Measurements from ENCODE around the gene LIMS3.
"Not testable (repeated sequence)": the region's sequence is repeated elsewhere in the genome, so short reads cannot be mapped to it uniquely, and the experiment has no call there.

Gene LIMS3

GRCh38 chr2:109927803-109928202 lies 29.3 kb downstream of the LIMS3 start:
- not testable (repeated sequence) for DNase-seq (ENCODE audit: low spot score)

- not testable (repeated sequence) for DNase-seq (ENCODE audit: low spot score)
Observed at GRCh38 chr2:109929222-109929621, 30.7 kb downstream of the LIMS3 start.

GRCh38 chr2:109936534-109936933 lies 38.0 kb downstream of the LIMS3 start:
- DNase-seq (ENCODE audit: low spot score) = not testable (repeated sequence)

GRCh38 chr2:109945362-109945761 lies 46.9 kb downstream of the LIMS3 start:
- not testable (repeated sequence) for DNase-seq (ENCODE audit: low spot score)

- DNase-seq (ENCODE audit: low spot score) = not testable (repeated sequence)
Observed at GRCh38 chr2:109947262-109947958, 48.9 kb downstream of the LIMS3 start.

DNA sequence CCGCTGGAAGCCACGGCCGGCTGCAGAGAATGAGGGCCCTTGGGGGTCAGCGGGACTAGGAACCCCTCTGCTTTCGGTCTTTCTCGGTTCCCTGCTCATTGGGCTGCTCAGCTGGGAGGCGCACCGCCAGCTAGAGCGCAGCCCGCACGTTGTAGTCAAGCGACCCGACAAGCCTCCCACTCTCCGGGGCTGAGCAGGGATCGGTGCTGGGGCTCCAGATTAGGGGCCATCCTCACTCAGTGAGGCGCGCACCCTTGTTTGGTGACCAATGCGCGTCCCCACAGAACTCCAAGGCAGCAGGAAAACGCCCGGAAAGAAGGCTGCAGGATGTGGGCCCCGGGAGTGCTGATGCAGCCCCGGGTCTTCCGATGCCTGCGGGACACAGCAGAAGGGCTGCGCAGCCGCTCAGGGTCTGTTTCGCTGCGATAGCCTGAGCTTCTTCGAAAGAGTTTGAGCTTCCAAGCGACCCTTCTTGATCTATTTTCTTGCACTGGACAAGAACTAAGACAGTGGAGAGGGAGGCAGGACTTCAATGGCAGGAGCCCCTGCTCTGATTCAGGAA lies 49.6 kb downstream of the LIMS3 start:
- DNase-seq (ENCODE audit: low spot score) = not testable (repeated sequence)

DNA sequence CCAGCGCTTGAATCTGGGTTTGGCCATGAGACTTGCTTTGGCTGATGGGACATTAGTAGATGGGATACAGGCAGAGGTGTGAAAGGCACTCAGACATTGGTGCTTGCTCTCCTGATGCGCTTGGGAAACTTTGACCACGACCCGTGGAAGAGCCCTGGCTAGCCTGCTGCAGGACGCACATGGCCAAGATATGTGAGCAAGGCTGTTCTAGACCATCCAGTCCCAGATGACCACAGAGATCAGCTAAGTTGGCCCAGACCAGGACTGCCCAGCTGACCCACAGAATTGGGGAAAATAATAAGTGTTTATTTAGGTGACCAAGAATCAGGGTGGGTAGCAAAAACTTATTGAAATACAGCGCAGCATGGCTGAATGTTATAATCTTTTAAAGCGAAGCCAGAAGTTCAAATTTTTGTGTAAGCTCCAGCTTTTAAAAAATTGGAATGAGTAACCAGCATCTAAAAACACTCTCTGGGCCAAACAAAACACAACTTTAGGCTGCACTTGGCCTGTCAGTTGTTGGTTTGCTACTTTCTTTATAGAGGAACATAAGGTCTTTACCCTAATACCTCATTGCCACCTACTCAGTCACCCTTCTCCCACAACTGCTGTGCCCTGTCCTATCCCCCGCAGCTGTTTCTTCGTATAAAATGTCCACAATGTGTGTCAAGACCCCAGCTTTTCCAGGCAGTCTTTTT lies 51.8 kb downstream of the LIMS3 start:
- DNase-seq (ENCODE audit: low spot score) = not testable (repeated sequence)

DNA sequence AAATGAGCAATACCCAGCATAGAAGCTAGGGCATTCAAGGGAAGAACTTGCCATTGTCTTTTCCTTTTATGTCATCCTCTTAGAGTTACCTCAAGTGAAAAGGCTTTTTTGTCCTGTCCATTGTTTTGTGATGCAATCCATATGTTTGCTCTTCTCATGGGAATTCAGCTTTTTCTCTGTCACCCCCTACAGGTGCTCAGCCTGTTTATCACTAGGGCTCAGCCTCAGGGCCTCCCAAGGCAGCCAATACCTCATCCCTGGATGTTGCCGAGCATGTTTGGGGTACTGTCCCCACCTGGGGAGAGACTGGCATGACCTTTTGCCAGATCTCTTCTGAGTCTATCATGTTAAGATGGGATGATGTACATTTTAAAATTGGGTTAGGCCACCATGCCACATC lies 65.5 kb downstream of the LIMS3 start:
- DNase-seq (ENCODE audit: low spot score) = not testable (repeated sequence)

- not testable (repeated sequence) for DNase-seq (ENCODE audit: low spot score)
Observed at GRCh38 chr2:109965482-109965881, 67.0 kb downstream of the LIMS3 start.

DNA sequence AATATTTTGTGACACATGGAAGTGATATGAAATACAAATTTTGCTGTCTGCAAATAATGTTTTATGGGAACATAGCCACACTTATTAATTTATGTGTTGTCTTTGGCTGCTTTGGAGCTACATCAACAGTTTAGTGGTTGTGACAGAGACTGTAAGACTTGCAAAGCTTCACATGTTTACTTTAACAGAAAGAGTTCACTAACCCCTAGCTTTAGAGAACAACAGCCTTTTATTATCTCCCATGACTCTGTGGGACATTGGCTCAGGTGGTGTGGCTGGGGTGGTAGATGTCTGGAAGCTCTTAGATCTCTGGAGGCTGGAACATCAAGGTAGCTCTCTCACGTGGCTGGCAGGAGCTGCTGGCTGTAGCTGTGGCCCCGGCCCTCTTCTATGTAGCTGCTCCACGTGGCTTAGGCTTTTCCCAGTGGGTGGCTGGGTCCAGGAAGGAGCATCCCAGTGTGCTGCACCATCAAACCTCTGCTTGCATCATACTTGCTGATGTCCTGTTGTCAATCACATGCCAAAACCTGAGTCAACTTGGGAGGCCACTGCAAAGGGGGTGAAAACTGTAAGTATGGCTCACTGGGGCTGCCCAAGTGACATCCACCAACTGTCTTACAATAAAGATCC lies 67.7 kb downstream of the LIMS3 start:
- not testable (repeated sequence) for DNase-seq (ENCODE audit: low spot score)

DNA sequence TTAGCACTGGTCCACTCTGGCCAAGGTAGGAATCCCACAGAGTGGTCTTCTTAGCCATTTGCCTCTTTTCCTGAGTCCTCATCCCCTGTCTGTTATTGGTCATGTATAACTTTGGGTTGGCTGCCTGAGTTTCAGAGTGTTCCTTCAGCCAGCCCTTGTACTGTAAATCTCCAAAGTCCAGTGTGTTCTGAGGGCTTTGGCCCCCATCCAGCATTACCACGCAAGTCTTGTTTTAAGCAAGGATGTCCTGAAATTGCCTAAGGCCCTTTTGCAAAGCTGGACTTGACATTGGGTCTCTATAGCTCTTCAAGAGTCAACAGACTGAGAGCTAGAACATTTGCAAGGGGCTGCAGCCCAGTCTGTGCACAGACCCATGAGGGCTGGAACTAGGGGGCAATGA lies 68.4 kb downstream of the LIMS3 start:
- not testable (repeated sequence) for DNase-seq (ENCODE audit: low spot score)

GRCh38 chr2:109969864-109970263 lies 71.4 kb downstream of the LIMS3 start:
- not testable (repeated sequence) for DNase-seq (ENCODE audit: low spot score)

GRCh38 chr2:109971710-109972109 lies 73.2 kb downstream of the LIMS3 start:
- not testable (repeated sequence) for DNase-seq (ENCODE audit: low spot score)
